ENCODE results near the gene SCP2.

- no peak for TF ChIP-seq CSRNP3 (CRISPR knock-in tag; IDR thresholded peaks at IDR 0.05)
- TF ChIP-seq ZC3H10 (CRISPR knock-in tag; IDR thresholded peaks at IDR 0.05) = no peak
- no peak for TF ChIP-seq PATZ1 (CRISPR knock-in tag; IDR thresholded peaks at IDR 0.05; ENCODE audit: borderline replicate concordance)
Observed at GRCh38 chr1:53026254-53026653, 99.2 kb downstream of the SCP2 start.

Measured in SK-N-SH treated with all-trans-retinoic acid at 6 μM for 48 hours (cell line).